Stimulated activated CD4-positive, alpha-beta T cell treated with anti-CD3 and anti-CD28 coated beads, Interleukin-1b, Interleukin-23, amount 100 ng/mL, for 48 hours (primary cell): Measurements from ENCODE around the gene YRDC.
A peak's percentile ranks its signal among the peaks of the same experiment; 100 is the strongest.

ENCODE experiments used
- DNase-seq: peaks from one replicate; pipeline ENCODE4 v3.0.0-alpha.2; 2020

Gene YRDC

GRCh38 chr1:37764888-37765441 is 43.0 kb downstream of the YRDC start, which contains the start of gene EPHA10:
Gene EPHA10, minus strand, starts transcription at chr1:37765120. Its CDS starts 54 bp downstream, at chr1:37765066.
- DNase-seq = no peak

- peak; percentile 57 for DNase-seq
These were observed 43.6 kb downstream of the YRDC start for GRCh38 chr1:37764414-37764825.

- DNase-seq = no peak
These were observed 44.1 kb downstream of the YRDC start for GRCh38 chr1:37763791-37764413.

- no peak for DNase-seq
These were observed 45.5 kb downstream of the YRDC start for GRCh38 chr1:37762516-37762915.

- DNase-seq = no peak
These were observed 46.5 kb downstream of the YRDC start for GRCh38 chr1:37761416-37762095.

- no peak for DNase-seq
These were observed 48.6 kb downstream of the YRDC start for GRCh38 chr1:37759451-37759850.

GRCh38 chr1:37755951-37756560 is 52.0 kb downstream of the YRDC start:
- no peak for DNase-seq

GRCh38 chr1:37755290-37755689 is 52.7 kb downstream of the YRDC start:
- peak; percentile 50 for DNase-seq

- DNase-seq = no peak
These were observed 54.3 kb downstream of the YRDC start for GRCh38 chr1:37753473-37754321.
